Loucy (cell line): Measurements from ENCODE around the gene QRSL1.

Source experiments
- CTCF ChIP-seq: fragments of 200-600 bp; sonication (generic); conservative IDR thresholded peaks from 2 replicates; pipeline ENCODE4 v1.5.1; 2014; ENCODE audit warnings: mild to moderate bottlenecking, antibody characterized with exemption, low read length
- EZH2phosphoT487 ChIP-seq: fragments of 200-600 bp; IDR thresholded peaks from 2 replicates; pipeline ENCODE4 v1.6.1; 2018; ENCODE audit warnings: antibody characterized with exemption, mild to moderate bottlenecking, moderate library complexity, borderline replicate concordance

GRCh38 chr6:106631346-106631745 is 2.0 kb downstream of the QRSL1 start:
- TF ChIP-seq CTCF (no peak), EZH2phosphoT487 (no peak)
